NB4 (cell line): ENCODE results near the gene AGAP1.

ENCODE experiments used
- DNase-seq: peaks from one replicate; pipeline ENCODE4 v3.0.0; 2010; ENCODE audit warnings: low read depth
- H3K4me3 ChIP-seq: one replicate; pipeline ENCODE4 v1.5.1; 2011; ENCODE audit warnings: mild to moderate bottlenecking, low read depth, low read length, moderate library complexity
- CTCF ChIP-seq: IDR thresholded peaks from one replicate; pipeline ENCODE4 v1.5.1; 2012; ENCODE audit warnings: low read depth, low read length
- MAX ChIP-seq: IDR thresholded peaks from 2 replicates; pipeline ENCODE4 v1.6.1; 2011; ENCODE audit warnings: low read depth, low read length
- MYC ChIP-seq: IDR thresholded peaks from 2 replicates; pipeline ENCODE4 v1.6.1; 2011; ENCODE audit warnings: low read depth, low read length
- POLR2A ChIP-seq: IDR thresholded peaks from 2 replicates; pipeline ENCODE4 v1.6.1; 2011; ENCODE audit warnings: mild to moderate bottlenecking; ENCODE audit not compliant: insufficient read length; ENCODE audit errors: extremely low read depth

AGAP1 gene

GRCh38 chr2:236021499-236022057, 527.7 kb downstream of the AGAP1 start:
- no peak overlapping the region for H3K4me3 ChIP-seq
- DNase-seq = no peak
- TF ChIP-seq MAX = no peak
- TF ChIP-seq MYC = no peak
- TF ChIP-seq CTCF = no peak
- no peak for TF ChIP-seq POLR2A

GRCh38 chr2:236022128-236022527, 528.3 kb downstream of the AGAP1 start:
- DNase-seq = no peak
- TF ChIP-seq MAX (no peak), POLR2A (no peak), CTCF (no peak), MYC (no peak)
- no peak overlapping the region for H3K4me3 ChIP-seq

- DNase-seq = no peak
- TF ChIP-seq MYC (no peak), POLR2A (no peak), CTCF (no peak)
- H3K4me3 ChIP-seq = no peak overlapping the region
Observed at GRCh38 chr2:236025892-236026291, 532.0 kb downstream of the AGAP1 start.

- H3K4me3 ChIP-seq = no peak overlapping the region
- no peak for DNase-seq
- TF ChIP-seq CTCF (no peak), MYC (no peak), POLR2A (no peak), MAX (no peak)
Observed at GRCh38 chr2:236026841-236027240, 533.0 kb downstream of the AGAP1 start.

GRCh38 chr2:236028066-236028465, 534.2 kb downstream of the AGAP1 start:
- no peak for DNase-seq
- no peak for TF ChIP-seq POLR2A
- TF ChIP-seq MAX = no peak
- TF ChIP-seq MYC = no peak
- no peak for TF ChIP-seq CTCF
- H3K4me3 ChIP-seq = no peak overlapping the region

- TF ChIP-seq CTCF (no peak), MYC (no peak), MAX (no peak), POLR2A (no peak)
- no peak for DNase-seq
- no peak overlapping the region for H3K4me3 ChIP-seq
Observed at GRCh38 chr2:236033462-236033861, 539.6 kb downstream of the AGAP1 start.
